Endothelial cell of umbilical vein (primary cell): ENCODE measurements around the gene VAV2. TPM values are rescaled to one million over a fixed set of nuclear protein-coding genes. Genes with fewer than 3 reads are reported as not detected.

Source experiments
- BruUV-seq: library from RNA; stranded (reverse); fragments of 400-500 nt; replicated peaks from 2 replicates; lab custom pipeline; 2021; lab: Mats Ljungman, UMichigan
- CTCF ChIA-PET: fragments of 300-600, 350-600 bp; sonication (Branson Sonifier 250); formaldehyde crosslinking; loops from one replicate; lab custom pipeline; 2021; ENCODE audit warnings: antibody characterized with exemption, inconsistent platforms; lab: Charles Lee
- POLR2A ChIA-PET: fragments of 300-600, 350-600 bp; sonication (Branson Sonifier 250); formaldehyde crosslinking; loops from one replicate; lab custom pipeline; 2021; ENCODE audit warnings: antibody characterized with exemption, inconsistent platforms; lab: Charles Lee
- DNase-seq: peaks from one replicate; pipeline ENCODE4 v3.0.0-alpha.2; 2011; ENCODE audit warnings: low read depth, low spot score
- FAIRE-seq: peaks from 2 replicates; lab custom pipeline; 2011; peaks lifted over from hg19 to GRCh38; lab: Jason Lieb, UNC
- H2AFZ ChIP-seq: 2 replicates; pipeline ENCODE4 v1.6.0; 2012; ENCODE audit warnings: low read depth, low read length, control low read depth, inconsistent platforms
- H3K27ac ChIP-seq: 2 replicates; pipeline ENCODE4 v1.5.1; 2011; ENCODE audit warnings: low read depth, mild to moderate bottlenecking, control low read depth, low read length, moderate library complexity; ENCODE audit not compliant: insufficient read depth
- H3K27me3 ChIP-seq, 2 experiments: 2 replicates each; pipeline versions ENCODE4 v1.6.0 to v1.6.1; 2011; ENCODE audit warnings: low read length in 2 of 2, mixed read lengths in 1 of 2; ENCODE audit not compliant: control insufficient read depth in 2 of 2, insufficient read depth in 2 of 2
- H3K36me3 ChIP-seq, 2 experiments: 2 replicates in 1 of 2; 3 replicates in 1 of 2; pipeline ENCODE4 v1.5.1; 2011; ENCODE audit warnings: low read length in 2 of 2, mild to moderate bottlenecking in 1 of 2, moderate library complexity in 1 of 2; ENCODE audit not compliant: control insufficient read depth in 2 of 2, insufficient read depth in 2 of 2; ENCODE audit errors: extremely low read depth in 1 of 2
- H3K4me1 ChIP-seq: 3 replicates; pipeline ENCODE4 v1.5.1; 2011; ENCODE audit warnings: mild to moderate bottlenecking, low read length; ENCODE audit not compliant: control insufficient read depth, insufficient read depth; ENCODE audit errors: extremely low read depth
- H3K4me2 ChIP-seq: 2 replicates; pipeline ENCODE4 v1.6.1; 2011; ENCODE audit warnings: low read length, control low read depth, mixed read lengths; ENCODE audit not compliant: insufficient read depth
- H3K4me3 ChIP-seq, 3 experiments: fragments of 200-600 bp in 1 of 3; sonication (generic), shearing (Covaris generic) in 1 of 3; replicated peaks in 1 of 3; 2 replicates each; pipeline ENCODE4 v1.5.1; 2011 to 2016; ENCODE audit warnings: control low read depth in 3 of 3, low read length in 3 of 3, mild to moderate bottlenecking in 2 of 3, inconsistent platforms in 1 of 3, low read depth in 1 of 3, moderate library complexity in 1 of 3; ENCODE audit not compliant: insufficient read depth in 1 of 3
- H3K79me2 ChIP-seq: 2 replicates; pipeline ENCODE4 v1.6.0; 2012; ENCODE audit warnings: low read length, inconsistent platforms; ENCODE audit not compliant: control insufficient read depth, insufficient read depth
- H3K9ac ChIP-seq: replicated peaks from 2 replicates; pipeline ENCODE3; 2011; ENCODE audit warnings: low read length, control low read depth; ENCODE audit not compliant: insufficient read depth; ENCODE audit errors: extremely low read depth
- H3K9me1 ChIP-seq: replicated peaks from 3 replicates; pipeline ENCODE4 v1.6.0; 2011; ENCODE audit warnings: mild to moderate bottlenecking, low read length; ENCODE audit not compliant: control insufficient read depth, insufficient read depth; ENCODE audit errors: extremely low read depth
- H3K9me3 ChIP-seq: replicated peaks from 2 replicates; pipeline ENCODE4 v1.5.1; 2012; ENCODE audit warnings: low read length, inconsistent platforms; ENCODE audit not compliant: control insufficient read depth, insufficient read depth
- H4K20me1 ChIP-seq: replicated peaks from 2 replicates; pipeline ENCODE3; 2011; ENCODE audit warnings: mild to moderate bottlenecking, low read length; ENCODE audit not compliant: control insufficient read depth, insufficient read depth; ENCODE audit errors: extremely low read depth
- EZH2 ChIP-seq: IDR thresholded peaks from 2 replicates; pipeline ENCODE4 v1.6.1; 2012; ENCODE audit warnings: borderline replicate concordance, low read depth, mild to moderate bottlenecking, moderate library complexity, low read length, inconsistent platforms; ENCODE audit not compliant: severe bottlenecking
- FOS ChIP-seq: IDR thresholded peaks from 2 replicates; pipeline ENCODE4 v1.6.1; 2011; ENCODE audit warnings: mild to moderate bottlenecking, low read length, moderate library complexity, borderline replicate concordance; ENCODE audit not compliant: insufficient read depth
- GATA2 ChIP-seq: IDR thresholded peaks from 2 replicates; pipeline ENCODE4 v1.7.0; 2011; ENCODE audit warnings: low read depth, mild to moderate bottlenecking, moderate library complexity, mixed read lengths, low read length; ENCODE audit not compliant: insufficient read length, insufficient read depth
- JUN ChIP-seq: IDR thresholded peaks from 2 replicates; pipeline ENCODE4 v1.6.1; 2011; ENCODE audit warnings: borderline replicate concordance, low read depth; ENCODE audit not compliant: insufficient read length, insufficient read depth
- MAX ChIP-seq: IDR thresholded peaks from 2 replicates; pipeline ENCODE4 v1.6.1; 2011; ENCODE audit not compliant: insufficient read depth, insufficient read length
- MYC ChIP-seq: IDR thresholded peaks from one replicate; pipeline ENCODE4 v1.6.1; 2011; ENCODE audit warnings: mild to moderate bottlenecking, low read depth, low read length
- POLR2A ChIP-seq: IDR thresholded peaks from 2 replicates; pipeline ENCODE4 v1.6.1; 2012; ENCODE audit warnings: low read depth, mild to moderate bottlenecking, control low read depth, low read length
- POLR2AphosphoS5 ChIP-seq: IDR thresholded peaks from 2 replicates; pipeline ENCODE4 v1.6.1; 2012; ENCODE audit warnings: low read depth, mild to moderate bottlenecking, control low read depth, low read length, moderate library complexity; ENCODE audit not compliant: insufficient read depth
- dilution Hi-C: fragments of 300-500 bp; cut with MboI; formaldehyde crosslinking; loops from one replicate; pipeline ENCODE4 v1.15.0; 2019; ENCODE audit warnings: low sequenced_read_pairs; ENCODE audit not compliant: extremely low pct_ligation_motif_present
- intact Hi-C: fragments of 100-400 bp; cut with micrococcal nuclease; formaldehyde crosslinking; loops from one replicate; pipeline ENCODE4 v1.10.0; 2022
- polyA plus RNA-seq, 4 experiments: library from polyadenylated mRNA; depleted of rRNA in 3 of 4; stranded (reverse) in 3 of 4; unstranded in 1 of 4; fragments of >200 nt; gene quantifications; 2 replicates each; pipeline versions ENCODE4 v1.2.1 to v1.2.3, GENCODE V29; 2011 to 2012; ENCODE audit warnings: missing spikeins in 1 of 4
- total RNA-seq: library from RNA; stranded (reverse); gene quantifications from 2 replicates; pipeline ENCODE4 v1.2.3, GENCODE V29; 2021
- TF ChIP-seq, protein P1 (sequence below), 2 donors: IDR thresholded peaks; 1 replicate in 1 of 2; 2 replicates in 1 of 2; pipeline ENCODE4 v1.5.1; 2011; ENCODE audit warnings: low read length in 2 of 2, mild to moderate bottlenecking in 2 of 2, moderate library complexity in 2 of 2, control low read depth in 1 of 2, inconsistent platforms in 1 of 2, low read depth in 1 of 2; ENCODE audit not compliant: insufficient read depth in 1 of 2; ENCODE audit errors: extremely low read depth in 1 of 2

Gene VAV2
- total and polyA plus RNA-seq, 2 donors (not counting 3 experiments of a cell fraction or from before 2014, with no cell fraction given), result 10.6 to 30.6 TPM

- ChIA-PET POLR2A (no interaction called here), CTCF (interaction anchor here (2.9 kb wide), 1 partner anchor 12 kb away, joined by 12 read pairs; no protein-coding TSS in a partner anchor)
- Histone ChIP-seq H3K9me3 (no peaks in the 10 kb centered on the region), H2AFZ (no peak overlapping the region), H3K4me2 (no peak overlapping the region), H3K4me3 (no peak overlapping the region), H4K20me1 (no peaks in the 10 kb centered on the region), H3K4me1 (no peaks in the 10 kb centered on the region), H3K9ac (no peak overlapping the region), H3K27me3 (peaks cover 4% of the 10 kb centered on the region in 2 experiments), H3K36me3 (no peaks in the 10 kb centered on the region), H3K79me2 (no peaks in the 10 kb centered on the region), H3K27ac (no peak overlapping the region), H3K9me1 (no peaks in the 10 kb centered on the region)
- no peak for DNase-seq
- intact Hi-C loops, result no loop called here
- TF ChIP-seq POLR2A (no peak), JUN (no peak), MYC (no peak), EZH2 (no peak), GATA2 (no peak), POLR2AphosphoS5 (no peak), MAX (no peak), FOS (no peak)
- TF ChIP-seq, protein P1, sequence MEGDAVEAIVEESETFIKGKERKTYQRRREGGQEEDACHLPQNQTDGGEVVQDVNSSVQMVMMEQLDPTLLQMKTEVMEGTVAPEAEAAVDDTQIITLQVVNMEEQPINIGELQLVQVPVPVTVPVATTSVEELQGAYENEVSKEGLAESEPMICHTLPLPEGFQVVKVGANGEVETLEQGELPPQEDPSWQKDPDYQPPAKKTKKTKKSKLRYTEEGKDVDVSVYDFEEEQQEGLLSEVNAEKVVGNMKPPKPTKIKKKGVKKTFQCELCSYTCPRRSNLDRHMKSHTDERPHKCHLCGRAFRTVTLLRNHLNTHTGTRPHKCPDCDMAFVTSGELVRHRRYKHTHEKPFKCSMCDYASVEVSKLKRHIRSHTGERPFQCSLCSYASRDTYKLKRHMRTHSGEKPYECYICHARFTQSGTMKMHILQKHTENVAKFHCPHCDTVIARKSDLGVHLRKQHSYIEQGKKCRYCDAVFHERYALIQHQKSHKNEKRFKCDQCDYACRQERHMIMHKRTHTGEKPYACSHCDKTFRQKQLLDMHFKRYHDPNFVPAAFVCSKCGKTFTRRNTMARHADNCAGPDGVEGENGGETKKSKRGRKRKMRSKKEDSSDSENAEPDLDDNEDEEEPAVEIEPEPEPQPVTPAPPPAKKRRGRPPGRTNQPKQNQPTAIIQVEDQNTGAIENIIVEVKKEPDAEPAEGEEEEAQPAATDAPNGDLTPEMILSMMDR (IDR thresholded peaks at IDR 0.05; ENCODE audit: extremely low read depth in 1 of 2, insufficient read depth in 1 of 2, low read depth in 1 of 2, low read length in 2 of 2), result no peak
- dilution Hi-C loops, result no loop called here
- BruUV-seq, result no TSS peak
- FAIRE-seq, result no peak
Observed at GRCh38 chr9:133754688-133755227, 237.4 kb downstream of the VAV2 start.
